ENCODE data around the gene EPN2.
A peak's percentile ranks its signal among the peaks of the same experiment; 100 is the strongest.

Gene EPN2

DNA sequence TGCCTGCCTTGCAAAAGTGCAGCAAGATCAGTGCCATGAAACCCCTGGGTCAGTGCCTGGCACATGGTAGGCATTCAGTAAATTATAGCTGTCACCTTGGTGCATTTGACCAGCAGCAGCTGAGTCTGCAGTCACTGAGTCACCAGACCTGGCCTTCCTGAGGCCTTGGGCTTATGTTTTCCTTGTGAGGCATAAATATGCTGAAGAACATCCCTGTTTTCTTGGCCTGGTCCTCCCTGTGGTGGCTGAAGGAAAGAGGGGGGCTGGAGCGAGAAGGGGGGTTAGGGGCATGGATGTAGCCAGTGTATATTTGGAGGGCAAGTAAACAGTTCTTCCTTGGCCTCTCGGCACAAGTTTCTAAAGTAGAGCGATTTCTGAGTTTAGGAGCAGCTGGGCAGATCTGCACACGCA, 26.5 kb downstream of the EPN2 start:
- TF ChIP-seq, protein P1, sequence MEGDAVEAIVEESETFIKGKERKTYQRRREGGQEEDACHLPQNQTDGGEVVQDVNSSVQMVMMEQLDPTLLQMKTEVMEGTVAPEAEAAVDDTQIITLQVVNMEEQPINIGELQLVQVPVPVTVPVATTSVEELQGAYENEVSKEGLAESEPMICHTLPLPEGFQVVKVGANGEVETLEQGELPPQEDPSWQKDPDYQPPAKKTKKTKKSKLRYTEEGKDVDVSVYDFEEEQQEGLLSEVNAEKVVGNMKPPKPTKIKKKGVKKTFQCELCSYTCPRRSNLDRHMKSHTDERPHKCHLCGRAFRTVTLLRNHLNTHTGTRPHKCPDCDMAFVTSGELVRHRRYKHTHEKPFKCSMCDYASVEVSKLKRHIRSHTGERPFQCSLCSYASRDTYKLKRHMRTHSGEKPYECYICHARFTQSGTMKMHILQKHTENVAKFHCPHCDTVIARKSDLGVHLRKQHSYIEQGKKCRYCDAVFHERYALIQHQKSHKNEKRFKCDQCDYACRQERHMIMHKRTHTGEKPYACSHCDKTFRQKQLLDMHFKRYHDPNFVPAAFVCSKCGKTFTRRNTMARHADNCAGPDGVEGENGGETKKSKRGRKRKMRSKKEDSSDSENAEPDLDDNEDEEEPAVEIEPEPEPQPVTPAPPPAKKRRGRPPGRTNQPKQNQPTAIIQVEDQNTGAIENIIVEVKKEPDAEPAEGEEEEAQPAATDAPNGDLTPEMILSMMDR (conservative IDR thresholded peaks at IDR 0.05; ENCODE audit: low read depth, low read length), result no peak
- H3K4me3 ChIP-seq (ENCODE audit: low read length), result no peak overlapping the region
- DNase-seq (ENCODE audit: low read depth), result peak; percentile 59

DNA sequence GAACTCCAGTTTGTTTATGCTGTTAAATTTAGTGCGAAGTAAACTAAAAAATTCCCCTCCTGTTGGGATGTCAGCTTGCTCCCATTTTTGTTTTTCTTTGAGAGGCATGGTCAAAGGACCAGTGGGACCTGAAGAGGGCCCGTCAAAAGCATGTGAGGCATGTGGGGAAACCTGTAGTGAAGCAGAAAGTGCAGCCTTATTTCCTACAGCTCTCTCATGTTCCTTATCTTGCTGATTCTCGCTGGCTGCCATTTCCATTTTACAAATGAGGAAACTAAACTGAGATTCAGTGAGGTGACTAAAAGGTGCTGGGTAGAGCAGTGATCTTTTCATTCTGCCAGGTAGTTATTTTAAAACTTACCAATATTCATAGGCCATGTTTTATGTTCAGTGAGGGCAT, 27.1 kb downstream of the EPN2 start:
- H3K4me3 ChIP-seq (ENCODE audit: low read length), result no peak overlapping the region
- no peak for DNase-seq (ENCODE audit: low read depth)
- TF ChIP-seq, protein P1 (conservative IDR thresholded peaks at IDR 0.05; ENCODE audit: low read depth, low read length), result no peak

DNA sequence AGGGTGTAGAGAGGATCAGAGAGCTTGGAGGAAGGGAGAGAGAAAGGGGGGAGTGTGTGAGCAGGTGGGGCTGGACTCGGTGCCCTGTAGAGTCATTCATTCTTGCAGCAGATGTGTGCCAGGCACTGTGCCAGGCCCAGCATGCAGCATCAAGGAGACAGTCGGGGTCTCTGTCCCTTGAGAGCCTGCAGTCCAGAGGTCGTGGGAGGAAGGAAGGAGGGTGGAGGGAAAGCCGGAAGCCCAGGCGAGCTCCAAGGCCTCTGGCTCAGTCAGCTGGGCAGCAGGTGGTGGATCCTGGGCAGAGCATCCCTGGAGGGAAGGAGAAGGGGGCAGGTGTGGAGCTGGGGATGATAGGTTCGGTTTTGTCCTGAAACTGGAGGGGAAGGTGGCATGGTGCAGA, 27.5 kb downstream of the EPN2 start:
- H3K4me3 ChIP-seq (ENCODE audit: low read length), result no peak overlapping the region
- TF ChIP-seq, protein P1 (conservative IDR thresholded peaks at IDR 0.05; ENCODE audit: low read depth, low read length), result no peak
- no peak for DNase-seq (ENCODE audit: low read depth)

DNA sequence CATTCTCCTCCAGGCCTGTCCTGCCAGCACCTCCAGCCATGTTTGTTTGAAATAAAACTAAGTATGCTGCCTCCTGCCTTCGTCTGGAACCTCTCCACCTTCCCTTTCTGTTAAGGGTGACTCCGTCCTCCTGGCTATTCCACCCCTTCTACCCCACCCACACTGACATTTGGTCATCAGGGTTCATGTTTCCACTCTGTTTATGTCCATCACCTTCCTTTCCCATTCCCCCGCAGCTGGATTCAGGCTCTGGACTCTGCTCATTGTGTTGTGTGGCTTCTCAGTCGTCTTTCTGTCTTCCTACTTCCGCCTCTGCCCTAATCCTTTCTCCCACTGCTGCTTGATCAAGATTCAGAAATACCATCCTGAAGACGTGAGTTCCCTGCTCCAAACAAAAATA, 28.6 kb downstream of the EPN2 start:
- H3K4me3 ChIP-seq (ENCODE audit: low read length), result no peak overlapping the region
- no peak for DNase-seq (ENCODE audit: low read depth)
- TF ChIP-seq, protein P1 (conservative IDR thresholded peaks at IDR 0.05; ENCODE audit: low read depth, low read length), result no peak

DNA sequence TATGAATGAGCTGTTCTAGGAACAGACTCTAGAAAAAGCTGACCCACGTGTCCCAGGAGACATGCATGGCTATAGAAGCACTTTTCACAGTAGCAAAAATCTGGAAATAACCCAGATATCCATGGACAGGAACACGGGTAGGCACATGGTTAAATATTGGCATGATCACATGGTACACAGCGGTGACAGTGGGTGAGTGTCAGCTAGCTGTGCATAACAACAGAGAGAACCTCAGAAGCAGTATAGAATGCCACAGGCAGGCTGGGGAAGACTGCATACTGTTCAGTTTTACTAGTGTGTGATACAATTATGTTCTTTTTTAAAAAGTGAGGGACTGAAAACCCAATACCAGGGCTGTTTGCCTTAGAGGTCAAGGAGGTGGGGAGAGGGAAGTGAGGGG, 31.4 kb downstream of the EPN2 start:
- TF ChIP-seq, protein P1 (conservative IDR thresholded peaks at IDR 0.05; ENCODE audit: low read depth, low read length), result no peak

DNA sequence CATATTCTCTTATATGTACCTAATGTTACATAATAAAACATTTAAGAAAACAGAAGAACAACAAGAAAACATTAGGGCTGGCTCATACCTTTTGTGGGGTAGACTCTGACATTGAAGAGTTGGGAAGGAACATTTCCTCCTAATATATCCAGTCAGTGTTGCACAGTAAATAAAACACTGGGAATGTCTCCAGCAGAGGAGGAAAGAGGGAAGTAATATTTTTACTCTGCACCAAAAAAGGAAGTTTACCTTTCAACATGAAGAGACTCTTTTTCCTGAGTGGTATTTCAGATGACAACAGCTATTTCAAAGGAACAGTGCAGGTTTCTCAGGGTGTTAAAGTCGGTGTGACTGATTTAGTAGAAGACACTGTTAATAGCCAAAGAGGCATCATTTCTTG, 31.9 kb downstream of the EPN2 start:
- DNase-seq (ENCODE audit: low read depth), result no peak

More for the DNA sequence above, 31.4 kb downstream of the EPN2 start:
- H3K4me3 ChIP-seq (ENCODE audit: low read length), result no peak overlapping the region
- DNase-seq (ENCODE audit: low read depth), result no peak

DNA sequence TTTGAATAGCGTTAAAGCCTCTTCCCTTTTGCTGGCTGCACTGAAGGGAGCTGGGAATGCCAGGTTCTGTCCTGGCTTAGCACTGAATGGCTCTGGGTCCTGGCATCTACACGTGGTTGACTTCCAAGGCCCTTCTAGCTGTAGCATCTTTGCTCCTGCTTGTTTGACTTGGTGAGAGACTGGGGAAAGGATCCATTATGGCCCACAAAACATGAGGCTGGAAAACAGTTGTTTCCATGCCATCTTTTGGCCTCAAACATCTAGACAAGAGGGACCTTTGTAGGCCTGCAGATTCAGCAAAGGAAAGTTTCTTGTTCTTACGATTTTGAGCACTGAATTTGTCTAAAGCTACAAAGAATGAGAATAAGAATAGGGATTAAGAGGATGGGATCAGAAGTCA, 32.5 kb downstream of the EPN2 start:
- no peak for DNase-seq (ENCODE audit: low read depth)
- TF ChIP-seq, protein P1 (conservative IDR thresholded peaks at IDR 0.05; ENCODE audit: low read depth, low read length), result no peak
- no peak overlapping the region for H3K4me3 ChIP-seq (ENCODE audit: low read length)

More for the DNA sequence above, 31.9 kb downstream of the EPN2 start:
- TF ChIP-seq, protein P1 (conservative IDR thresholded peaks at IDR 0.05; ENCODE audit: low read depth, low read length), result no peak
- H3K4me3 ChIP-seq (ENCODE audit: low read length), result no peak overlapping the region
